Measurements from ENCODE around the gene CLEC1A.

CLEC1A gene

DNA sequence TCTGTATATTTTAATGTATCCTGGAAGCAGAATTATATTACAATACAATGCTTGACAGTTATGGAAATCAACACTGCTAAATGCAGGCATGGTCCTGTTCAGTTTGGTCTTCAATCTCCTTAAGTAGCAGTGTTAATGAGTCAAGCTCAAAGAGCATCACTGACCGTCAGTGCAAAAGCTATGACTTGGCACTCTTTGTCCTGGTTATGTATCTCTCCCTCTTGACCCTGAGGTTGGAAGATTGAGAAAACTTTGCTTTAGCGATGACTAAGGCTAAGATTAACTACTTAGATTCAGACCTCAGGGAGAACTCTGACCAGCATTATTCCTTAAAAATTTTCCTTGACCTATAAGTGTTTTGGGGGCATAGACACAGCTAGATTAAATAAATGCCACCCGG is 20.3 kb upstream of the CLEC1A start:
- H3K27ac ChIP-seq (ENCODE audit: insufficient read depth in 1 of 2, low read depth in 1 of 2, low read length in 2 of 2, poor library complexity in 1 of 2, severe bottlenecking in 2 of 2), result no peak overlapping the region
- ChIA-PET POLR2A (no interaction called here), CTCF (interaction anchor here (2.3 kb wide), 1 partner anchor 21 kb away, joined by 6 read pairs; no protein-coding TSS in a partner anchor)
- no peaks in the 10 kb centered on the region for H3K9me3 ChIP-seq (ENCODE audit: control extremely low read depth in 1 of 5, control insufficient read depth in 4 of 5, insufficient read depth in 2 of 5, low read depth in 1 of 5, low read length in 4 of 5)
- no peak overlapping the region for H3K4me3 ChIP-seq (ENCODE audit: control insufficient read depth in 1 of 7, extremely low read depth in 1 of 7, insufficient read depth in 4 of 7, low read depth in 2 of 7, low read length in 6 of 7)
- H3K36me3 ChIP-seq (ENCODE audit: control insufficient read depth in 4 of 4, insufficient read depth in 4 of 4, low read length in 3 of 4), result peaks cover 0 to 2% (median 0%) of the 10 kb centered on the region in 4 experiments
- peaks cover 0 to 5% (median 0%) of the 10 kb centered on the region in 4 experiments for H3K4me1 ChIP-seq (ENCODE audit: control extremely low read depth in 1 of 4, control insufficient read depth in 4 of 4, insufficient read depth in 4 of 4, low read length in 3 of 4)
- WGBS (ENCODE audit: insufficient coverage), result 100% methylated on average over 1 of the region's 3 CpGs
- no peak for DNase-seq
- H3K27me3 ChIP-seq (replicated peaks in 2 of 5; ENCODE audit: control insufficient read depth in 4 of 5, insufficient read depth in 5 of 5, low read length in 4 of 5), result no peaks in the 10 kb centered on the region

- Histone ChIP-seq H3K4me1 (ENCODE audit: control extremely low read depth in 1 of 4, control insufficient read depth in 4 of 4, insufficient read depth in 4 of 4, low read length in 3 of 4) (peaks cover 0 to 3% (median 1%) of the 10 kb centered on the region in 4 experiments), H3K9me3 (ENCODE audit: control extremely low read depth in 1 of 5, control insufficient read depth in 4 of 5, insufficient read depth in 2 of 5, low read depth in 1 of 5, low read length in 4 of 5) (peaks cover 0 to 7% (median 0%) of the 10 kb centered on the region in 5 experiments), H3K27ac (ENCODE audit: insufficient read depth in 1 of 2, low read depth in 1 of 2, low read length in 2 of 2, poor library complexity in 1 of 2, severe bottlenecking in 2 of 2) (no peak overlapping the region), H3K27me3 (replicated peaks in 2 of 5; ENCODE audit: control insufficient read depth in 4 of 5, insufficient read depth in 5 of 5, low read length in 4 of 5) (no peaks in the 10 kb centered on the region), H3K4me3 (ENCODE audit: control insufficient read depth in 1 of 7, extremely low read depth in 1 of 7, insufficient read depth in 4 of 7, low read depth in 2 of 7, low read length in 6 of 7) (no peak overlapping the region), H3K36me3 (ENCODE audit: control insufficient read depth in 4 of 4, insufficient read depth in 4 of 4, low read length in 3 of 4) (peaks cover 0 to 2% (median 0%) of the 10 kb centered on the region in 4 experiments)
- no peak for DNase-seq
- ChIA-PET POLR2A (no interaction called here), CTCF (interaction anchor here (1.0 to 1.4 kb wide), 3 partner anchors 13 to 375 kb away, joined by 3 to 4 read pairs (median 3); no protein-coding TSS in a partner anchor)
- 100% methylated on average over 5 of the region's 7 CpGs for WGBS (ENCODE audit: insufficient coverage)
These were observed 17.1 kb upstream of the CLEC1A start for GRCh38 chr12:10115890-10116289.

- 91% methylated on average over 7 of the region's 15 CpGs for WGBS (ENCODE audit: insufficient coverage)
- Histone ChIP-seq H3K9me3 (ENCODE audit: control extremely low read depth in 1 of 5, control insufficient read depth in 4 of 5, insufficient read depth in 2 of 5, low read depth in 1 of 5, low read length in 4 of 5) (peaks cover 0 to 7% (median 0%) of the 10 kb centered on the region in 5 experiments), H3K27ac (ENCODE audit: insufficient read depth in 1 of 2, low read depth in 1 of 2, low read length in 2 of 2, poor library complexity in 1 of 2, severe bottlenecking in 2 of 2) (no peak overlapping the region), H3K4me1 (ENCODE audit: control extremely low read depth in 1 of 4, control insufficient read depth in 4 of 4, insufficient read depth in 4 of 4, low read length in 3 of 4) (peaks cover 0 to 3% (median 1%) of the 10 kb centered on the region in 4 experiments), H3K27me3 (replicated peaks in 2 of 5; ENCODE audit: control insufficient read depth in 4 of 5, insufficient read depth in 5 of 5, low read length in 4 of 5) (no peaks in the 10 kb centered on the region), H3K36me3 (ENCODE audit: control insufficient read depth in 4 of 4, insufficient read depth in 4 of 4, low read length in 3 of 4) (peaks cover 0 to 2% (median 0%) of the 10 kb centered on the region in 4 experiments), H3K4me3 (ENCODE audit: control insufficient read depth in 1 of 7, extremely low read depth in 1 of 7, insufficient read depth in 4 of 7, low read depth in 2 of 7, low read length in 6 of 7) (no peak overlapping the region)
- ChIA-PET POLR2A (no interaction called here), CTCF (interaction anchor here (1.0 to 1.4 kb wide), 3 partner anchors 13 to 374 kb away, joined by 3 to 4 read pairs (median 3); no protein-coding TSS in a partner anchor)
- no peak for DNase-seq
These were observed 16.5 kb upstream of the CLEC1A start for GRCh38 chr12:10115311-10115710.

- H3K27me3 ChIP-seq (replicated peaks in 2 of 5; ENCODE audit: control insufficient read depth in 4 of 5, insufficient read depth in 5 of 5, low read length in 4 of 5), result no peaks in the 10 kb centered on the region
- CTCF ChIA-PET, result interaction anchor here (0.9 kb wide), 1 partner anchor 13 kb away, joined by 3 read pairs; no protein-coding TSS in a partner anchor
- DNase-seq, result no peak
- peaks cover 0 to 7% (median 0%) of the 10 kb centered on the region in 5 experiments for H3K9me3 ChIP-seq (ENCODE audit: control extremely low read depth in 1 of 5, control insufficient read depth in 4 of 5, insufficient read depth in 2 of 5, low read depth in 1 of 5, low read length in 4 of 5)
- H3K27ac ChIP-seq (ENCODE audit: insufficient read depth in 1 of 2, low read depth in 1 of 2, low read length in 2 of 2, poor library complexity in 1 of 2, severe bottlenecking in 2 of 2), result no peak overlapping the region
- POLR2A ChIA-PET, result no interaction called here
- peaks cover 0 to 3% (median 1%) of the 10 kb centered on the region in 4 experiments for H3K4me1 ChIP-seq (ENCODE audit: control extremely low read depth in 1 of 4, control insufficient read depth in 4 of 4, insufficient read depth in 4 of 4, low read length in 3 of 4)
- H3K4me3 ChIP-seq (ENCODE audit: control insufficient read depth in 1 of 7, extremely low read depth in 1 of 7, insufficient read depth in 4 of 7, low read depth in 2 of 7, low read length in 6 of 7), result no peak overlapping the region
- no peaks in the 10 kb centered on the region for H3K36me3 ChIP-seq (ENCODE audit: control insufficient read depth in 4 of 4, insufficient read depth in 4 of 4, low read length in 3 of 4)
- no CpG with 5 or more reads among the region's 1 CpG for WGBS (ENCODE audit: insufficient coverage)
These were observed 15.1 kb upstream of the CLEC1A start for GRCh38 chr12:10113920-10114319.

DNA sequence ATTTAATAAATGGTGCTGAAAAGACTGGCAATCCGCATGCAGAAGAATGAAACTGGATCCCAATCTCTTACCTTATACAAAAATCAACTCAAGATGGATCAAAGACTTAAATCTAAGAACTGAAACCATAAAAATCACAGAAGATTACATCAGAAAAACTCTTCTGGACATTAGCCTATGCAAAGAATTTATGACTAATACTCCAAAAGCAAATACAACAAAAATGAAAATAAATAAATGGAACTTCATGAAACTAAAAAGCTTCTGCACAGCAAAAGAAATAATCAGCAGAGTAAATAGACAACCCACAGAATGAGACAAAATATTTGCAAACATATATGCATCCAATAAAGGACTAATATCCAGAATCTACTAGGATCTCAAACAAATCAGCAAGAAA is 14.3 kb upstream of the CLEC1A start:
- H3K27ac ChIP-seq (ENCODE audit: insufficient read depth in 1 of 2, low read depth in 1 of 2, low read length in 2 of 2, poor library complexity in 1 of 2, severe bottlenecking in 2 of 2), result no peak overlapping the region
- H3K27me3 ChIP-seq (replicated peaks in 2 of 5; ENCODE audit: control insufficient read depth in 4 of 5, insufficient read depth in 5 of 5, low read length in 4 of 5), result no peaks in the 10 kb centered on the region
- H3K4me3 ChIP-seq (ENCODE audit: control insufficient read depth in 1 of 7, extremely low read depth in 1 of 7, insufficient read depth in 4 of 7, low read depth in 2 of 7, low read length in 6 of 7), result no peak overlapping the region
- no peaks in the 10 kb centered on the region for H3K36me3 ChIP-seq (ENCODE audit: control insufficient read depth in 4 of 4, insufficient read depth in 4 of 4, low read length in 3 of 4)
- ChIA-PET CTCF (interaction anchor here (0.9 kb wide), 1 partner anchor 12 kb away, joined by 3 read pairs; no protein-coding TSS in a partner anchor), POLR2A (no interaction called here)
- no peak for DNase-seq
- H3K9me3 ChIP-seq (ENCODE audit: control extremely low read depth in 1 of 5, control insufficient read depth in 4 of 5, insufficient read depth in 2 of 5, low read depth in 1 of 5, low read length in 4 of 5), result peaks cover 0 to 7% (median 0%) of the 10 kb centered on the region in 5 experiments
- WGBS (ENCODE audit: insufficient coverage), result 86% methylated on average over 1 of the region's 1 CpG
- H3K4me1 ChIP-seq (ENCODE audit: control extremely low read depth in 1 of 4, control insufficient read depth in 4 of 4, insufficient read depth in 4 of 4, low read length in 3 of 4), result peaks cover 0 to 3% (median 1%) of the 10 kb centered on the region in 4 experiments

DNA sequence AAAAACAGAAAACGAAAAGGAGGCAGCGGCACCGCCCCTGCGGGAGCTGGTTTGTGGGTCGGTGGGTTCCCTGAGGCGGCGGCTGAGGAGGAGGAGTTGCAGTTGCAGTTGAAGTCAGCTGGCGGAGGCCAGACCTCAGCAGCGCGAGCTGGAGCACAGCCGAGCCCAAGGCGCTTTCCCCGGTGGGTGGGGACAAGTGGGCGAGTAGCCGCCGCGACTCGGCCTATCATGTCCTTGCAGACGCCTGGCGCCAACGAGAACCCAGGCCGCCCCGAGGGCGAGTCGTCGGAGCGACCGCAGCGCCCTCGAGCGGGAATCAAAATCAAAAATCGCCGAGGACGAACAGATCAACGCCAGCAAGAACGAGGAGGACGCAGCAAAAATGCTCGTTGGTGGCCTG is 12.7 kb upstream of the CLEC1A start:
- peaks cover 0 to 3% (median 1%) of the 10 kb centered on the region in 4 experiments for H3K4me1 ChIP-seq (ENCODE audit: control extremely low read depth in 1 of 4, control insufficient read depth in 4 of 4, insufficient read depth in 4 of 4, low read length in 3 of 4)
- H3K9me3 ChIP-seq (ENCODE audit: control extremely low read depth in 1 of 5, control insufficient read depth in 4 of 5, insufficient read depth in 2 of 5, low read depth in 1 of 5, low read length in 4 of 5), result peaks cover 0 to 7% (median 0%) of the 10 kb centered on the region in 5 experiments
- H3K4me3 ChIP-seq (ENCODE audit: control insufficient read depth in 1 of 7, extremely low read depth in 1 of 7, insufficient read depth in 4 of 7, low read depth in 2 of 7, low read length in 6 of 7), result no peak overlapping the region
- 93% methylated on average over 38 of the region's 38 CpGs for whole genome bisulfite sequencing (ENCODE audit: insufficient coverage)
- ChIA-PET CTCF (interaction anchor here (0.9 to 1.4 kb wide), 2 partner anchors 15 to 21 kb away, joined by 3 read pairs; no protein-coding TSS in a partner anchor), POLR2A (no interaction called here)
- H3K27me3 ChIP-seq (replicated peaks in 2 of 5; ENCODE audit: control insufficient read depth in 4 of 5, insufficient read depth in 5 of 5, low read length in 4 of 5), result no peaks in the 10 kb centered on the region
- no peaks in the 10 kb centered on the region for H3K36me3 ChIP-seq (ENCODE audit: control insufficient read depth in 4 of 4, insufficient read depth in 4 of 4, low read length in 3 of 4)
- no peak overlapping the region for H3K27ac ChIP-seq (ENCODE audit: insufficient read depth in 1 of 2, low read depth in 1 of 2, low read length in 2 of 2, poor library complexity in 1 of 2, severe bottlenecking in 2 of 2)
- DNase-seq, result no peak

DNA sequence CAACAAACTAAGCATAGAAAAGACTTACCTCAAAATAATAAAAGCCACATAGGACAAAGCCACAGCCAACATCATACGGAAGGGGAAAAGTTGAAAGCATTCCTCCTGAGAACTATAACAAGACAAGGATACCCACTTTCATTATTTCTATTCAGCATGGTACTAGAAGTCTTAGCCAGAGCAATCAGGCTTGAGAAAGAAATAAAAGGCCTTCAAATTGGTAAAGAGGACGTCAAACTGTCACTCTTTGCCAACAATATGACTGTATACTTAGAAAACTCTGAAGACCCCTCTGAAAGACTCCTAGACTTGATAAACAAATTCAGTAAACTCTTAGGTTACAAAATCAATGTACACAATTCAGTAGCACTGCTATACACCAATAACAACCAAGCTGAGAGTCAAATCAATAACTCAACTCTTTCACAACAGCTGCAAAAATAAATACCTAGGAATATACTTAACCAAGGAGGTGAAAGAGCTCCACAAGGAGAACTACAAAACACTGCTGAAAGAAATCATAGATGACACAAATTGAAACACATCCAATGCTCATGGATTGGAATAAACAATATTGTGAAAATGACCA is 11.6 kb upstream of the CLEC1A start:
- Histone ChIP-seq H3K4me3 (ENCODE audit: control insufficient read depth in 1 of 7, extremely low read depth in 1 of 7, insufficient read depth in 4 of 7, low read depth in 2 of 7, low read length in 6 of 7) (no peak overlapping the region), H3K27ac (ENCODE audit: insufficient read depth in 1 of 2, low read depth in 1 of 2, low read length in 2 of 2, poor library complexity in 1 of 2, severe bottlenecking in 2 of 2) (no peak overlapping the region), H3K27me3 (replicated peaks in 2 of 5; ENCODE audit: control insufficient read depth in 4 of 5, insufficient read depth in 5 of 5, low read length in 4 of 5) (no peaks in the 10 kb centered on the region), H3K36me3 (ENCODE audit: control insufficient read depth in 4 of 4, insufficient read depth in 4 of 4, low read length in 3 of 4) (no peaks in the 10 kb centered on the region), H3K4me1 (ENCODE audit: control extremely low read depth in 1 of 4, control insufficient read depth in 4 of 4, insufficient read depth in 4 of 4, low read length in 3 of 4) (peaks cover 0 to 3% (median 1%) of the 10 kb centered on the region in 4 experiments), H3K9me3 (ENCODE audit: control extremely low read depth in 1 of 5, control insufficient read depth in 4 of 5, insufficient read depth in 2 of 5, low read depth in 1 of 5, low read length in 4 of 5) (peaks cover 0 to 7% (median 0%) of the 10 kb centered on the region in 5 experiments)
- ChIA-PET CTCF (interaction anchor here (0.9 to 1.4 kb wide), 2 partner anchors 14 to 20 kb away, joined by 3 read pairs; no protein-coding TSS in a partner anchor), POLR2A (no interaction called here)
- DNase-seq, result no peak
- WGBS (ENCODE audit: insufficient coverage), result 90% methylated on average over 1 of the region's 2 CpGs
